K562 (cell line): ENCODE results near the gene CDC5L. TPM values are rescaled to one million over a fixed set of nuclear protein-coding genes. Genes with fewer than 3 reads are reported as not detected.

Experiments used
- ARID1B ChIP-seq: fragments of 450-650 bp; IDR thresholded peaks from 2 replicates; pipeline ENCODE4 v1.6.1; 2016; ENCODE audit warnings: antibody characterized with exemption, mild to moderate bottlenecking, inconsistent platforms
- DIDO1 ChIP-seq: fragments of 450-650 bp; IDR thresholded peaks from 2 replicates; pipeline ENCODE4 v1.6.1; 2016; ENCODE audit warnings: low read depth, missing biosample characterization, missing genetic modification characterization
- EGR1 ChIP-seq: fragments of 450-650 bp; conservative IDR thresholded peaks from 2 replicates; pipeline ENCODE4 v1.6.1; 2017; ENCODE audit warnings: mild to moderate bottlenecking
- ELF4 ChIP-seq: fragments of 450-650 bp; formaldehyde crosslinking; IDR thresholded peaks from 2 replicates; pipeline ENCODE4 v1.4.0; 2022; ENCODE audit warnings: missing genetic modification characterization
- EZH2 ChIP-seq: IDR thresholded peaks from 2 replicates; pipeline ENCODE4 v1.6.1; 2012; ENCODE audit warnings: low read depth, mild to moderate bottlenecking, inconsistent platforms, low read length, borderline replicate concordance
- FOXA1 ChIP-seq: fragments of 450-650 bp; IDR thresholded peaks from 2 replicates; pipeline ENCODE4 v1.6.1; 2016; ENCODE audit warnings: mild to moderate bottlenecking, borderline replicate concordance
- FOXM1 ChIP-seq, 2 experiments: fragments of 450-650 bp in 1 of 2; sonication (generic) in 1 of 2; formaldehyde crosslinking in 1 of 2; IDR thresholded peaks; 2 replicates each; pipeline versions ENCODE4 v1.6.1 to v1.9.0; 2017 to 2022; ENCODE audit warnings: low read depth in 2 of 2, mild to moderate bottlenecking in 2 of 2, missing genetic modification reagents in 1 of 2, moderate library complexity in 1 of 2
- GTF2A2 ChIP-seq: IDR thresholded peaks from 2 replicates; pipeline ENCODE4 v1.6.1; 2016; ENCODE audit warnings: mild to moderate bottlenecking, missing genetic modification characterization, missing compliant biosample characterization
- KAT8 ChIP-seq: fragments of 450-650 bp; IDR thresholded peaks from 2 replicates; pipeline ENCODE4 v1.6.1; 2016; ENCODE audit warnings: low read depth, mild to moderate bottlenecking
- KDM1A ChIP-seq, 2 experiments: fragments of 450-650 bp; IDR thresholded peaks; 2 replicates each; pipeline ENCODE4 v1.6.1; 2016; ENCODE audit warnings: mild to moderate bottlenecking in 2 of 2
- MAFG ChIP-seq: fragments of 450-650 bp; conservative IDR thresholded peaks from 2 replicates; pipeline ENCODE4 v1.6.1; 2016; ENCODE audit warnings: missing genetic modification characterization, missing compliant biosample characterization
- MYBL2 ChIP-seq, 2 experiments: fragments of 450-650 bp in 1 of 2; sonication (generic) in 1 of 2; formaldehyde crosslinking in 1 of 2; IDR thresholded peaks; 2 replicates each; pipeline versions ENCODE4 v1.6.1 to v1.8.1; 2017 to 2022; ENCODE audit warnings: borderline replicate concordance in 1 of 2, inconsistent platforms in 1 of 2, low read depth in 1 of 2, mild to moderate bottlenecking in 1 of 2, missing genetic modification reagents in 1 of 2, moderate library complexity in 1 of 2
- NCOA2 ChIP-seq, 2 experiments: fragments of 450-650 bp; IDR thresholded peaks; 2 replicates each; pipeline ENCODE4 v1.6.1; 2018; ENCODE audit warnings: mild to moderate bottlenecking in 2 of 2, moderate library complexity in 1 of 2; ENCODE audit not compliant: partially characterized antibody in 2 of 2
- POLR2B ChIP-seq: fragments of 450-650 bp; IDR thresholded peaks from 2 replicates; pipeline ENCODE4 v1.6.1; 2018; ENCODE audit warnings: low read depth; ENCODE audit not compliant: partially characterized antibody
- RFX5 ChIP-seq: IDR thresholded peaks from 2 replicates; pipeline ENCODE4 v1.6.1; 2011; ENCODE audit warnings: low read depth, mild to moderate bottlenecking, improper control_type of control experiment, low read length
- SMAD1 ChIP-seq: fragments of 150-350 bp; IDR thresholded peaks from 2 replicates; pipeline ENCODE4 v1.6.1; 2014; ENCODE audit warnings: low read length, low read depth; ENCODE audit not compliant: partially characterized antibody
- SMARCB1 ChIP-seq: IDR thresholded peaks from 2 replicates; pipeline ENCODE4 v1.6.1; 2011; ENCODE audit warnings: improper control_type of control experiment, low read depth; ENCODE audit not compliant: insufficient read length
- STAG1 ChIP-seq: sonication (generic); formaldehyde crosslinking; IDR thresholded peaks from 2 replicates; pipeline ENCODE4 v1.5.0; 2020; ENCODE audit warnings: missing genetic modification reagents, borderline replicate concordance
- ZFX ChIP-seq: sonication (generic); formaldehyde crosslinking; IDR thresholded peaks from 2 replicates; pipeline ENCODE4 v1.8.0; 2022; ENCODE audit warnings: mild to moderate bottlenecking, missing genetic modification reagents, moderate library complexity
- ZNF644 ChIP-seq: fragments of 200-800 bp; sonication (Bioruptor generic); IDR thresholded peaks from 2 replicates; pipeline ENCODE4 v1.6.1; 2016; ENCODE audit warnings: low read depth, missing genetic modification characterization, missing compliant biosample characterization
- ZZZ3 ChIP-seq: fragments of 450-650 bp; IDR thresholded peaks from 2 replicates; pipeline ENCODE4 v1.6.1; 2016; ENCODE audit warnings: antibody characterized with exemption, mild to moderate bottlenecking, moderate library complexity
- polyA plus RNA-seq, 8 experiments: library from polyadenylated mRNA; depleted of rRNA in 4 of 8; stranded (reverse) in 5 of 8; unstranded in 3 of 8; fragments of >200 nt; fragmentation: Nextera tagmentation in 2 of 8; fragmentation: Illumina TruSeq in 1 of 8; extraction: Ambion mirVana in 2 of 8; extraction: Trizol in 1 of 8; gene quantifications; 2 replicates each; pipeline versions ENCODE4 v1.2.1 to v1.2.3, GENCODE V29; 2011 to 2014; ENCODE audit warnings: inconsistent platforms in 1 of 8, missing spikeins in 1 of 8
- total RNA-seq, 7 experiments: library from RNA; depleted of rRNA in 6 of 7; stranded (reverse); fragments of >200 nt in 6 of 7; fragmentation: Illumina TruSeq in 2 of 7; extraction: Trizol in 2 of 7; gene quantifications; 2 replicates each; pipeline versions ENCODE4 v1.2.1 to v1.2.3, GENCODE V29; 2011 to 2021; ENCODE audit warnings: low replicate concordance in 1 of 7
- TF ChIP-seq, protein P1 (sequence below): sonication (generic); formaldehyde crosslinking; IDR thresholded peaks from 2 replicates; pipeline ENCODE4 v1.8.0; 2022; ENCODE audit warnings: mild to moderate bottlenecking, missing genetic modification reagents
- TF ChIP-seq, protein P2 (sequence below), 2 experiments: fragments of 450-650 bp; IDR thresholded peaks; 2 replicates each; pipeline ENCODE4 v1.6.1; 2016
- TF ChIP-seq, protein P3 (sequence below): fragments of 250-450 bp; sonication (Bioruptor Pico); IDR thresholded peaks from 2 replicates; pipeline ENCODE4 v1.8.0; 2021; ENCODE audit warnings: moderate library complexity, mild to moderate bottlenecking, inconsistent platforms

Gene CDC5L
- total and polyA plus RNA-seq, 9 of the 15 experiments (the other 6 are each of a cell fraction or from before 2014, with no cell fraction given): 22.3 to 44.2 (median 30.8) TPM

- TF ChIP-seq KAT8: no peak
- no peak for TF ChIP-seq STAG1 (CRISPR knock-in tag)
- no peak for TF ChIP-seq NCOA2 (IDR thresholded peaks at IDR 0.05; ENCODE audit: partially characterized antibody in 2 of 2)
- TF ChIP-seq ZFX (CRISPR knock-in tag): no peak
- TF ChIP-seq DIDO1 (tag): peak; percentile 23; the same call in 1 of the 2 replicates
- no peak for TF ChIP-seq GTF2A2 (tag)
- no peak for TF ChIP-seq ZZZ3
- TF ChIP-seq SMARCB1: no peak
- TF ChIP-seq EZH2: no peak
- TF ChIP-seq ELF4 (CRISPR knock-in tag): no peak
- no peak for TF ChIP-seq SMAD1
- TF ChIP-seq, protein P1, sequence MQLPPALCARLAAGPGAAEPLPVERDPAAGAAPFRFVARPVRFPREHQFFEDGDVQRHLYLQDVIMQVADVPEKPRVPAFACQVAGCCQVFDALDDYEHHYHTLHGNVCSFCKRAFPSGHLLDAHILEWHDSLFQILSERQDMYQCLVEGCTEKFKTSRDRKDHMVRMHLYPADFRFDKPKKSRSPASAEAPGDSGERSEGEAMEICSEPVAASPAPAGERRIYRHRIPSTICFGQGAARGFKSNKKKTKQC (CRISPR knock-in tag): no peak
- TF ChIP-seq MAFG (tag): no peak
- TF ChIP-seq, protein P2, sequence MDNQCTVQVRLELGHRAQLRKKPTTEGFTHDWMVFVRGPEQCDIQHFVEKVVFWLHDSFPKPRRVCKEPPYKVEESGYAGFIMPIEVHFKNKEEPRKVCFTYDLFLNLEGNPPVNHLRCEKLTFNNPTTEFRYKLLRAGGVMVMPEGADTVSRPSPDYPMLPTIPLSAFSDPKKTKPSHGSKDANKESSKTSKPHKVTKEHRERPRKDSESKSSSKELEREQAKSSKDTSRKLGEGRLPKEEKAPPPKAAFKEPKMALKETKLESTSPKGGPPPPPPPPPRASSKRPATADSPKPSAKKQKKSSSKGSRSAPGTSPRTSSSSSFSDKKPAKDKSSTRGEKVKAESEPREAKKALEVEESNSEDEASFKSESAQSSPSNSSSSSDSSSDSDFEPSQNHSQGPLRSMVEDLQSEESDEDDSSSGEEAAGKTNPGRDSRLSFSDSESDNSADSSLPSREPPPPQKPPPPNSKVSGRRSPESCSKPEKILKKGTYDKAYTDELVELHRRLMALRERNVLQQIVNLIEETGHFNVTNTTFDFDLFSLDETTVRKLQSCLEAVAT (IDR thresholded peaks at IDR 0.05): no peak
- TF ChIP-seq RFX5: no peak
- TF ChIP-seq ARID1B: 0 out of 2 replicates have a peak, but pooled peaks have one; percentile 19
- TF ChIP-seq MYBL2 (IDR thresholded peaks at IDR 0.05; ENCODE audit: low read depth): no peak
- TF ChIP-seq MYBL2 (CRISPR knock-in tag; IDR thresholded peaks at IDR 0.05; ENCODE audit: borderline replicate concordance): no peak
- no peak for TF ChIP-seq KDM1A (IDR thresholded peaks at IDR 0.05)
- TF ChIP-seq FOXA1: no peak
- no peak for TF ChIP-seq POLR2B
- peak; percentile 77 for TF ChIP-seq EGR1
- 0 out of 2 replicates have a peak, but pooled peaks have one; percentile 39 for TF ChIP-seq ZNF644 (tag)
- TF ChIP-seq, protein P3, sequence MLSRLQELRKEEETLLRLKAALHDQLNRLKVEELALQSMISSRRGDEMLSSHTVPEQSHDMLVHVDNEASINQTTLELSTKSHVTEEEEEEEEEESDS (CRISPR knock-in tag): no peak
- no peak for TF ChIP-seq FOXM1 (IDR thresholded peaks at IDR 0.05; ENCODE audit: low read depth)
- TF ChIP-seq FOXM1 (CRISPR knock-in tag; IDR thresholded peaks at IDR 0.05; ENCODE audit: low read depth): no peak
These were observed 74.8 kb downstream of the CDC5L start (continued) for GRCh38 chr6:44462335-44462734.
